Measurements from ENCODE around the gene DRC1.
"Not testable (repeated sequence)": the region's sequence is repeated elsewhere in the genome, so short reads cannot be mapped to it uniquely, and the experiment has no call there.

Gene DRC1

DNA sequence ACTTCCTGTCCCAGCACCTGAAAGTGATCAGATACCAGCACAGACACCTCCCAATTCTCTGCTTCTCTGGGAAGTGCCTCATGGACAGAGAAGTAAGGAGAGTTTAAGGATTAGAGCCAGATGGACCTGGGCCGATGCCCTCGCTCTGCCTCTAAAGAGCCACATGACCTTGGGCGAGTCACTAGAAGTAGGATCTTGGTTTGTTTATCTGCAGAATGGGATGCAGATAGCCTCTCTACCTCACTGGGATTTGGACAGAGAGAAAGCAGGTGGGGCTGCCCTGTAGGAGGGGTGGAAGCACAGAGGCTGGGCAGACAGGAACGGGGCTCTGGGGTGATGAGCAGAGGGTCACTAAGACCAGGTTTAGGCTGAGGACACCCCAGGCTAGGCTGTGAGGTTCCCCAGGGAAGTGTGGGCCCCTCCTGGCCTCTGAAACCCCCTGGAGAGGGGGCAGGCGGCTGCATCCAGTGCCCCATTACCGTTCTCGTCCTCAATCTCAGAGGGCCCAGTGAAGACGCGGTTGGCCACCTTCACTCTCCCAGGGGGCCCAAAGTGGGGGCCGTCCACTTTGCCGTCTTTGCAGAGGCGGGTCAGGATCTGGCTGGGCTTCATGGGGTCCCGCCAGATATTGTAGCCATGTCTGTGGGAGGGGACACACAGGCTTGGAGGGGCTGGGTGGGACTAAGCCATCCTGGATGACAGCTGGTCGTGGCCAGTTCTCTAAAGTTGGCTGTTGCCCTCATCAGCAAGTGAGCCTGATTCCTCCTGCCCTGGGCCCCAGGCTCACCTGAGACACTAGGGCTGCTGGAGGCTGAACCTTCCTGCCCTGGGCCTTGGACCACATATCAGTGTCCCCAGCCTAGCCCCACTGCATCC lies 62.9 kb downstream of the DRC1 start:
- no peak for DNase-seq

DNA sequence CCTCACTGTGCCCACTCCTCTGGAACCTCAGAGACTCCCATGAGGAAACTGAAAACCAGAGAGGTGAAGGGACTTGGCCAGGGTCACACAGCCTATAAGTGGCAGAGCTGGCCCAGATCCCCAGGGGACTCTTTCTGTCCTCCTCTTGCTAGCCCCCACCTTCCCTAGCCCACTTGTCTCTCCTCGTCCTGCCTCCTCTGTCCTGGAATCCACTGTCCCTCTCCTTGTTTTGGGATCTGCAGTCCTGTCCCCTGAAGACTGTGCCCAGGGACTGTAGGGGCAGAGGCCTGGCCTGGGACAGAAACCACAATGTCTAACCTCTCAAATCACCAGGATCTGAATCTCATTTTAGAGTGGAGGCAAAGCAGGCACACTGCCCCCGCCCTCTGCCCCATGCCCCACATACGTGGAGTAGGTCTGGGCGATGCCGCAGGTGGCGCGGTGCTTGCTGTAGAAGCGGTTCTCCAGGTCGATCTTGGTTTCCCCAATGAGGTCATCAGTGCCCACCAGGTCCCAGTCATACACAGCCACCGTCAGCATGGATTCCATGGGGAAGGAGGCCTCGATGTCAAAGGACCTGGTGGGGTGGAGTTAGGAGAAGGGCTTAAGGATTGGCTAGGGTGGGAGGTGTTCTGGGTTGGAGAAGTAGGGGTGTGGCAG lies 63.7 kb downstream of the DRC1 start:
- DNase-seq, result no peak

DNA sequence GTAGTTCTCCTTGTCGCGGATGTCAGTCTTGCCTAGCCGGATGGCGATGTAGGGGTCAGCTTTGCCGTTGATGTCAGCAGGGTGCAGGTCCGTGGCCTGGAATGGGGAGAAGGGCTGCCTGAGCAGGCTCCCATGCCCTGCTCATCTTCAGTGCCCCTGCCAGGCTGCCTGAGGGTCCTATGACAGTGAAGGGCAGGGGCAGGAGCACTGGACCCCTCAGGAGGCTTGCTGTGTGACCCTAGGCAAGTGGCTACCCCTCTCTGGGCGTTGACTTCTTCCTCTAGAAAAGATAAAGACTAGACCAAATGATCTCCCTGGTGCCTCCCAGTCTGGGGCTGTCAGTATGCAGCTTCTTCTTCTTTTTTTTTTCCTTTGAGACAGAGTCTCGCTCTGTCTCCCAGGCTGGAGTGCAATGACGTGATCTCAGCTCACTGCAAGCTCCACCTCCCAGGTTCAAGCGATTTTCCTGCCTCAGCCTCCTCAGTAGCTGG lies 64.3 kb downstream of the DRC1 start:
- DNase-seq, result no peak

DNA sequence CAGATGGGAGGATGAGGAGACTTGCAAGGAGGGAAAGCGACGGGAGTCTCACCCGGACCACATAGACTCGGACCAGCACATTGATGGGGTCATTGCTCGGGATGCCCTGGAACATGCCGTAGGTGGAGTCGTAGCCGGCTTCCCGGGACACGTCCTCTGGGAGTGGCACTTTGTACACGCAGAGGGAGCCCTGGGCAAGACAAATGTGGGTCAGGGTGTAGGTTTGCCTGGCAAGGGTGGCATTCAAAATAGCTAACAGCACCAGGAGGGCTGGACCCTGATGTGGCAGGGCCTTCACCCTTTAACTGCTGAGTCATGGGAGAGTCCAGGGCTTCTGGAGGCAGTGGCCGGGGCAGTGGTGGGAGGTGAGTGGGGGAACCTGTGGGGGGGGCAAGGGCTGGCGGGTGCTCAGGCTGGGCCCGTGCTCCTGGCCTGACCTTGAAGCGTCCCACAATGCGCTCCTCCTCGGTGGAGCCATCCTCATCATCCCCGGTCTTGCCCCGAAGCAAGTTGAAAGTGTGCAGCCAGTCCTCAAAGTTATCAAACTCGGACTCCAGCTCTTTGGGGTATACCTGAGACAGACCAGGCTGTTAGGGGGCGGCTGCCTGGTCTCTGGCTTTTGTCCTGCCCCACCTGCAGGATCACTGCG lies 65.1 kb downstream of the DRC1 start:
- no peak for DNase-seq

DNA sequence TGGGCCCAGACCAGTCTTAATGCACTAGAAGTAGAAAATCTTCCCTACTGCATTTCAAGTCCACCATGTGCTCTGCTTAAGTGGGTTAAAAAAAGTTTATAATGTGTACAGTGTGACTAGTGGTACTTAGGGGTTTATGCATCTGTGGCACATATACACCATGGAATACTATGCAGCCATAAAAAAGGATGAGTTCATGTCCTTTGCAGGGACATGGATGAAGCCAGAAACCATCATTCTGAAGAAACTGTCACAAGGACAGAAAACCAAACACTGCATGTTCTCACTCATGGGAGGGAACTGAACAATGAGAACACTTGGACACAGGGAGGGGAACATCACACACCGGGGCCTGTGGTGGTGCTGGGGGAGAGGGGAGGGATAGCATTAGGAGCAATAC lies 66.8 kb downstream of the DRC1 start:
- DNase-seq, result not testable (repeated sequence)

DNA sequence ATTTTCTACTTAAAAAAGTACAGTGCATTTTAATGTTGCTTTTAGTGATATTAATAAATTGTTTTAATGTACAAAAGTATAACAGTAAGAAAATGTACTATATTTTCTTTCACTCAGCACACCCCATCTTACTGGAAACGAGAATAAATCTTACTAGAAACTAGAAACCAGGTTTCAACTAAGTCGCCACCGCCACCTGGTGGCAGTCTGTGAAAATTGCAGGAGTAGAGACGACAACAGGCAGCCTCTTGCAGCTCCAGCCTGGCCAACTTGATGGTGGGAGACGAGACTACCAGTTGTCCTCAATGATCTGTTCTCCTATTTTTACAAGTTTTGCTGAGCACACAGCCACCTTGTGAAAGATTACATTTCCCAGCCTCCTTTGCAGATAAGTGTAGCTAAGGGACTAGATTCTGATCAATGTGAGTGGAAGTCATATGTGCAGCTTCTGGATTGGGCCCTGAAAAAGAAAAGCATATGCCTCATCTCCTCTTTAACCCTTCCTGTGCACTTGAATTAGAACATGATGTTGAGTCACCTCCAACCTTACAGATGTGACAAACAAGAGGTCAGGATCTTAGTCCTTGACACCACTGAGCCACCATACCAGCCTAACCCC lies 67.5 kb downstream of the DRC1 start:
- DNase-seq, result peak; percentile 12

DNA sequence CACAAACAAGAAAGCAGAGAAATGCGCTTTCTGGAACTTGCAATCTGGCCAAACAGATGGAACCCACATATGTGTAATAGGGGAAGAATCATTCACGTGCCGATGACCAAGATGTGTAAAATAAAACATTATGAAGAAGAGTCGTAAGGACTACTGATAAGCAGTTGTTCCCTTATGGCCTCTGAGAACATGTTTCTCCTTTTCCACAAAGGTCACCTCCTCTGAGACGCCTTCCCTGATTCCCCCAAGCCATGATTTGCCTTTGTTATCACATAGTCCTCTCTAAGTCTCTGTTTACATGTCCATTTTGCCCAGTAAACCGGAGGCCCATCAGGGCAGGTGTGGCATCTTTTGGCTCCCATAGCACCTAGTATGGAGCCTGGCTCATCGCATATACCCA lies 68.2 kb downstream of the DRC1 start:
- no peak for DNase-seq

DNA sequence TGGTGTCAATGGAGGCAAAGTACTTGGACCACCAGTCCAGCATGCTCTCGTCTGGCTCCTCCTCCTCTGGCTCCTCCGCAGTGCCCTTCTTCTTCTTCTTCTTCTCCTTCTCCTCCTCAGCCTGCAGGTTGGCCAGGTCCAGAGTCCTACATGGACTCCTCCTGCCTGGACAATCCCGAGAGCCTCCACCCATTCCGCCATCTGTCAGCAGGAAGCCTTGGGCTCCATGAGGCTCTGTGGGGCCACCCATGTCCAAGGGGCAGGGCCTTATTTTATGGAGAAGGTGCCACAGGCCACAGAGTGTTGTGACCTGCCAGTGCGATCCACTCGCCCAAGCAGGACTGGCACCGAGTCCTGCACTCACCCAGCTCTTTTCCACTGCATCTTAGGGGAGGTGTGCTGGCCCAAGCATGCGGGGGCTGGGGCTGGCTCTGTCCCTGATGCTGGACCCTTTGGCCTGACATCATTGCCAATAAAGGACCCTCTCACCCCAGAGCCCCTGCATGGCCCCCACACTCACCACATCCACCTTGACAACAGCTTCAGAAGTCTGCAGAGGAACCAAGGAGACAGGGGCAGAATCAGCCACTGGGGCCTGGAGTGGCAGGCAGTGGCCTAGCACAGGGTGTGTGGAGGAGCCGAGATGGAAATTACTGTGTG lies 69.0 kb downstream of the DRC1 start:
- DNase-seq, result no peak

DNA sequence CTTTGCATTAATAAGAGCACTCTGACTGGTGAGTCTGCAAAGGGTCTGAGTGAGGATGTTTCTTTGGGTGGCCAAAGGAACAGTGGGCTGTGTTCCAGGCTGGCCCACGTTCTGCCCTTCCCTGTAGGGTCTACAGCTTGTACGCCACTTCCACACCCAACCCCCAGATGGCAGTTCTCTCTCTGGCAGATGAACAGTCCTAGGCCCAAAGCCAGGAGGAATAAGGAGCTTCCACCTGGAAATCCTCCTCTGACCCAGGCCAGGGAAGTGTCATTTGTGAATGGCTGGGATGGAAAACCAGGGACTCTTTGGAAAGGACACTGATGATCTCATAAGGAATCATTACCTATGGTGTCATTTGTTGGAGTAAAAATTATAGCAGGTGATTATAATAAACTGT lies 69.6 kb downstream of the DRC1 start:
- DNase-seq, result no peak

DNA sequence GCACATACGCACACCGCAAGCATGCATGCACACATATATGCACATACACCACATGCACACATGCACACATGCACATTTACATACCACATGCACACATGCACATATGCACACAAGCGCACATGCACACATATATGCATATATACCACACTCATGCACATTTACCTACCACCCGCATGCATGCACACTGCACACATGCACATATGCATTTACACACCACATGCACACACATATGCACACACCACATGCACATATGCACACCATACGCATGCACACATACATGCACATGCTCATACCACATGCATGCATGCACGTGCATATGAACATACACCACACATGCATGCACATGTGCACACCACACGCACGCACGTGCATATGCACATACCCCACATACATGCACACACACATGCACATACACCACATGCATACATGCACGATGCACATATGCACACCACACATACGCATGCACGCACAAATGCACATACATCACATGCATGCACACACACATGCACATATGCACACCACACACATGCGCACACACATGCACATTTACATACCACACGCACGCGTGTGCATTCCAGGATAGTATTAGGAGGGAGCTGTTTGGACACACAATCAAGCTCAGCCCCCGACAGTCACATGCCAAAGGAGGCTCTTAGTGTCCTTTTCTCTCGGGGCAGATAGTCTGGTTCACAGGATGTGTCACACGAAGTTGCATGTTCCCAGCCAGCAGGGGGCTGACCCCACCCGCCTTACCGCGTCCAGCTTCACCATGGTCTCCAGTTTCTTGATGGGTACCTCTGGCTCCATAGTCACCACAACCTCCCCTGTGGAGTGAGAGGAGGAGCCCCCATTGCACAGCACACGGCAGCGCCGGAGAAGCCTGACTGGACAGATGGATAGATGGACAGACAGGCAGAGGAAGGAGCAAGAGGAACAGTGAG lies 70.3 kb downstream of the DRC1 start:
- DNase-seq, result no peak

DNA sequence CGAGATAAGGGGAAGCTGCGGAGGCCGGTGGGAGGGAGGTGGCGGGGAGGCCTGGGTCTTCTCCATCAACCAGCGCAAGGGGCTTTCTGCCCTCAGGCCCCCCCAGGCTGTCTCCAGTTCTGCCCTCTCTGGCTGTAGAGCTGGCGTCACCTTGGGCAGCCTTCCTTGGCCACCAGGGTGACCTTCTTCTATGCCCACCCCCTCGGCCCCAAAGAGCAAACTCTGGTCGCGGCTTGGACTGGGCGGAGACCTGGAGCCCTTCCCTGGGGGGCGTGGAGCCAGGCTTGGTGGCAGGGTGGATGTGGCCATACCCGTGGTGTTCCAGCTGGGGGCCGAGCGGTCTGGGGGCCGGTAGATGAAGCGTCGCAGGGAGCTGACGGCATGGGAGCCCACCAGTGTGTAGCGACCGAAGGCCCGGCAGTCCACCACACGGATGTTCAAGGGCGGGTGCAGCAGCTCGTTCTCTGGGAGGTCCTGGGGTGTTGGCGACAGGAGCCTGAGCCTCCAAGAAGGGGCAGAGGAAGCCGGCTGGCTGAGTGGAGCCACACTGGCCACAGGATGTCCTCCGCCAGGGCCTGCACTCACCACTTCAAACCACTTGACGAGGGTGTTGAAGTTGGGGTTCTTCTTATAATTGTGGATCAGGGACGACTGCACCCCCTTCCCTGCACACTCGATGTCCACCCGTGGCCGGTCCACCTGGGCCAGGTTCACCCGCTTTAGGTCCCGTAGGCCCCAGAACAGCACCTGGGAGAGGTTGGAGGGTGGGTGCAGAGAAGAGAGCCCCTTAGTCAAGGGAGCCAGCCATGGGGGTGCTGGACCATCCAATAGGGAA lies 71.3 kb downstream of the DRC1 start:
- no peak for DNase-seq

DNA sequence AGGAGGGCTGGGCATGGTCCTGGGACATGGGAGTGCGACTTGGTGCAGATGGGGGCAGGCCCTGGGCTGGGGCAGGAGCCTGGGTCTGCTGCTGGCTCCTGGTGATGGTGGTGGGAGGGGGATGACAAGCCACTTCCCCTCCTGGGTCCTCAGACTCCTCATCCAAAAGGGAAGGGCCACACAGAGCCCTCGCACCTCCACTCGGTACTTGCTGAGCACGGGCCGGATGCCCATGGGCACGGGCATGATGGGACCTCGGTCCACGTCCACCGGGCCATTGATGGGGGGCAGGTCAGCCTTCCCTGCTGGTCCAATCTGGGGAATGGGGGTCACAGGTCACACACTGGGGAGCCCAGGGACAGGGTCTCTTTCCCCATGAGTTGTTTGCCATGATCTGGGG lies 72.1 kb downstream of the DRC1 start:
- no peak for DNase-seq

DNA sequence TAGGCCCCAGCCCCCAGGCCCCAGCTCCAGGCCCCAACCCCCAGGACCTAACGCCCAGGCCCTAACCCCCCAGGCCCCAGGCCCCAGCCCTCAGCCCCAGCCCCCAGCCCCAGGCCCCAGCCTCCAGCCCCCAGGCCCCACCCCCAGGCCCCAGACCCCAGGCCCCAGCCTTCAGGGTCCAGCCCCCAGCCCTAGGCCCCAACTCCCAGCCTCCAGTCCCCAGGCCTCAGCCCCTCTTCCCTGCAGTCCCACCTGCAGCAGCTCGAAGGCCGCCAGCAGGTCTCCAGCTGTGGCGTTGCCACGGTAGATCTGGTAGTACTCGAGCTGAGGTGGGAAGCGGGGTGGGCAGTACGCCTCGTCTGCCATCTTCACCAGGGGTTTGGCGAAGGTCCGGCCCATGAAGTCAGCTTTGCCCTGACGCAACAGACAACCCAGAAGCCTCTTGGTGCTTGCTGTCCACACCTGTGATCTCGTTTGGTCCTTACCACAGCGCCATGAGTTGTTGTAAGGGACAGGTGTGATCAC lies 72.6 kb downstream of the DRC1 start:
- DNase-seq, result no peak

DNA sequence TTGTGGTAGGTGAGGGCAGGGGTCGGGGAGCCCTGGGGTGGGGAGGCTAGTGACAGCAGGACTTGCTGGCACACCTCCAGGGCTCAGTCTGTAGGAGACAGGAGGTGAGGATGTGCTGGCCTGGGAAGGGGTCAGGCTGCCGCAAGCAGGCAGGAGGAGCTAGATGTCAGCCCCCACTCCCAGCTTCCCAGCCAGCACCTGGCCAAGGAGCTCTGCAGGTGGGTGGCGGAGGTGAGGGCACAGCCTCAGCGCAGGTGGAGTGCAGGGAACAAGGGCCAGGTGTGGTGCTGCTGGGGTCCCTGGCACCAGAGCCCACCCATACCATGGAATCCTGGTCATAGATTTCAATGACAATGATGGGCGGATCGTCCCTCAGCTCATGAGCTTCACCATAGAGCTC lies 73.3 kb downstream of the DRC1 start:
- no peak for DNase-seq

DNA sequence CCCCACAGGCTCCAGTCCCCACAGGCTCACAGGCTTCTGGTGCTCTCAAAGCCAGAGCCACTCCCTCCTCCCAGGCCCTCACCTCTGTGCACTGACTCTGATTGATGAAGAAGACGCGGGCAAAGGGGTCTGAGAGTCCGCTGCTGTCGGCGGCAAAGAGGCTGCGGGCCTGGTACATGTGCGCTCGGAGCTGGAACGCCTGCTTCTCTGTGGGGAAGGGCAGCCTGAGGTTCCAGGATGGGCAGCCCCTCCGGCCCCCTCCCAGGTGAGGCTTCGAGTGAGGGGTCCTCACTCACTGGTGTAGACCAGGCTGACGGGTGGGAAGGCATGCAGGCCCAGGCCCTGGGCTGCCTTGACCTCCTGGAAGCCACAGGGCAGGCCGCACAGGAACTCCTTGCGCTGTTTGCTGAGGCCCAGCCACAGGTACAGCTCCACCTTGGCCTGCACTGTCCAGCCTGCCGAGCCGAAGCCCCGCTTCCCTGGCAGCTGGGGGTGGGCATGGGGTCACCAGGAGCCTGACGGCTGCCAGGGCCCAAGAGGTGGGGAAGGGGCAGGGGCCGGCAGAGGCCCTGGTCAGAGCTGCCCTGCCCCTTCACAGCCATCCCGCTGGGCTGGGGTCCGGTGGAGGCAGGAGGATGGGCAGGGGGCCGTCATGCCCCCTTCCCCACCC lies 74.2 kb downstream of the DRC1 start:
- no peak for DNase-seq

DNA sequence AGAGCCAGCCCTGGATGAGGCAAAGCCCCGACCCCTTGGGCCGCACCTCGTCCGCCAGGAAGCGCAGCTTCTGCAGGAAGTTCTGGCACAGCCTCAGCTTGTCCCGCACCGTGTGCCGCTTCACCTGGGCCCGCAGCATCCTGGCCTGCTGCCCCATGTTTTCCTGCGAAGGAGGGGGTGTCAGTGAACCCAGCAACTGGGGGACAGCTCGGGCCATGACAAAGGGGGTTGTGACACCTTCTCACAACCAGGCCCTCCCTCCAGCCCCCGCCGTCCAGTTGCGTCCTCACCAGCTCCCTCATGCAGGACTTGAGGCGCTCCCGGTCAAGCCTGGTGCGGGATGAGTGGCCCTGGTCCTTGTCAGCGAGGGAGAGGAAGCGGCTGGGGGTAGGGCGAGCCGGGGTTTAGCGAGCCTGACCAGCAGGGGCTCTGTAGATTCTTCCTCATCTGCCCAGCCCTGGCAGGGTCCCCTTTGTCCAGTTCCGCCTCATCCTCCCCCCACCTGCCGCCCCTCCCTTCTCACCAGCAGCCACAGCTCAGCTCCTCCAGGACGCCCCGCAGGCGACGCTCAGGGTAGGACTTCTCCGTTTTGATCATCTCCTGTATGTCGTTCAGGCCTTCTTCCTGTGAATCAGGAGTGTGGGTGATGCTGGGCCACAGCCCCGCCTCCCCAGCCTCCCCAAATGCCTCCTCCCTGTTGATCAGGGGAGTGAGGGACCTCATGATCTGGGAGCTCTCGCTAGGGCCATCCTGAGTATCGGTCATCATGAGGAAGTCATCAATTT lies 75.6 kb downstream of the DRC1 start:
- no peak for DNase-seq

DNA sequence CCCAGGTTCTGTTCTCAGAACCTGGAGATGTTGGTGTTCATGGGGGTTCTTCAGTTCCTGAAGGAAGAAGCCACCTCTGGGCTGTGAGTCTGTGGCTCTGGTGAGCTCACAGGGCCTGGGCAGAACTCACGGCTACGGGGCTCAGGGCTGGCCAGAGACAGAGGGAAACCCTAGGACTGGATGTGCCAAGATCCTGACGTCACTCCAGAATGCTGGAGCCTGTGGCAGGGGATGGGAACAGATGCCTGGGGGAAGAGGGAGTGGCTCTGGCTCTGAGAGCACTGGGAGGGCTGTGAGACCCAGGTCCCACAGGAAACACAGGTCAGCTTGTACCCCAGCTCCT lies 76.2 kb downstream of the DRC1 start, which contains the start of gene OTOF:
TSS of gene OTOF (minus strand) at position 214 of the 343 bp plus-strand sequence.
- DNase-seq, result no peak

DNA sequence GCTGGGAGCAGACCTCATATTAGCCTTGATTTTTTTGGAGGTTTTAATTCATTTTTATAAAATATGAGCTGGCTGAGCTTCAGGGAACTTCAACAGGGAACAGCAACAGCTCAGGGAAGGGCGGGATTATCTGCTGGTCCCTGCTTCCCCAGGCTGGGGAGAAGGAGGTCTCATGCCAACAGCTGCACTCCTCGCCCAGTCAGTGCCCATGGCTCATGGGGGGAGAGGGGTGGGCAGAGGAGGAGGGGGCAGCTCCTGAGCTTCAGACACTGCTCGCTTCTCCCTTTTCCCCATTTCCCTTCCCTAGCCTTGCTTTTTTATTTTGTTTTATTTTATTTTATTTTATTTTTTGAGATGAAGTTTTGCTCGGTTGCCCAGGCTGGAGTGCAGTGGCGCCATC lies 76.6 kb downstream of the DRC1 start:
- no peak for DNase-seq
